DOHH2 (cell line): ENCODE results near the gene DACH1.

Source experiments
- EZH2phosphoT487 ChIP-seq: fragments of 200-600 bp; sonication (generic); IDR thresholded peaks from 2 replicates; pipeline ENCODE4 v1.6.1; 2017; ENCODE audit warnings: borderline replicate concordance, mild to moderate bottlenecking, antibody characterized with exemption, low read length, moderate library complexity, mixed read lengths
- TF ChIP-seq, protein P1 (sequence below): fragments of 200-600 bp; sonication (generic); IDR thresholded peaks from one replicate; pipeline ENCODE4 v1.5.1; 2014; ENCODE audit warnings: antibody characterized with exemption, mild to moderate bottlenecking, low read depth, low read length; ENCODE audit not compliant: poor library complexity, severe bottlenecking

DNA sequence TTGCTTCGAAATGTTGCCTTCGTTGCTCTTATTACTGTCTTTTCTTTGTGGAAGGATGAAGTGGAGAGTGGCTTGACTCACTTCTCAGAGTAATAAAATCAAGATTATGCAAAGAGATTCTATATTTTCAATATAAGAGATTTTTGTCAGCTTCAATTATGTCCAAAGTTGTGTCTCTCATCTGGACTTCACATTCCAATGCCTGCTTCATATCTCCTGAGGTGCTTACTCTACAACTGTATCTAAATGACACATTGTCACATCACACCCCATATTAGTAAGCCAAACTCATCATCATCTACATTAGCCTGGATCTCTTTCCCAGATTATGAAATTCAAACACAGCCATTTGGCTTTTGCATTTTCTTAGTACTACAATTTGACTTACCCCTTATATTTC is 409.4 kb downstream of the DACH1 start:
- TF ChIP-seq, protein P1, sequence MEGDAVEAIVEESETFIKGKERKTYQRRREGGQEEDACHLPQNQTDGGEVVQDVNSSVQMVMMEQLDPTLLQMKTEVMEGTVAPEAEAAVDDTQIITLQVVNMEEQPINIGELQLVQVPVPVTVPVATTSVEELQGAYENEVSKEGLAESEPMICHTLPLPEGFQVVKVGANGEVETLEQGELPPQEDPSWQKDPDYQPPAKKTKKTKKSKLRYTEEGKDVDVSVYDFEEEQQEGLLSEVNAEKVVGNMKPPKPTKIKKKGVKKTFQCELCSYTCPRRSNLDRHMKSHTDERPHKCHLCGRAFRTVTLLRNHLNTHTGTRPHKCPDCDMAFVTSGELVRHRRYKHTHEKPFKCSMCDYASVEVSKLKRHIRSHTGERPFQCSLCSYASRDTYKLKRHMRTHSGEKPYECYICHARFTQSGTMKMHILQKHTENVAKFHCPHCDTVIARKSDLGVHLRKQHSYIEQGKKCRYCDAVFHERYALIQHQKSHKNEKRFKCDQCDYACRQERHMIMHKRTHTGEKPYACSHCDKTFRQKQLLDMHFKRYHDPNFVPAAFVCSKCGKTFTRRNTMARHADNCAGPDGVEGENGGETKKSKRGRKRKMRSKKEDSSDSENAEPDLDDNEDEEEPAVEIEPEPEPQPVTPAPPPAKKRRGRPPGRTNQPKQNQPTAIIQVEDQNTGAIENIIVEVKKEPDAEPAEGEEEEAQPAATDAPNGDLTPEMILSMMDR: no peak
- TF ChIP-seq EZH2phosphoT487: no peak
